Mucosa of rectum (tissue), 2 donors: Measurements from ENCODE around the gene MAPT.
A peak's percentile ranks its signal among the peaks of the same experiment; 100 is the strongest.
"Not testable (repeated sequence)": the region's sequence is repeated elsewhere in the genome, so short reads cannot be mapped to it uniquely, and the experiment has no call there.

Experiments
- H3K27ac ChIP-seq, 2 donors: one replicate each; pipeline ENCODE4 v1.7.0; 2013; ENCODE audit warnings: inconsistent platforms in 2 of 2, low read depth in 2 of 2, low read length in 2 of 2
- H3K27me3 ChIP-seq, 2 donors: one replicate each; pipeline ENCODE4 v1.7.0; 2013; ENCODE audit warnings: low read length in 2 of 2; ENCODE audit not compliant: control insufficient read depth in 2 of 2, insufficient read depth in 2 of 2
- H3K36me3 ChIP-seq, 2 donors: one replicate each; pipeline ENCODE4 v1.7.0; 2013; ENCODE audit warnings: low read length in 2 of 2; ENCODE audit not compliant: control insufficient read depth in 2 of 2, insufficient read depth in 2 of 2
- H3K4me1 ChIP-seq, 2 donors: one replicate each; pipeline ENCODE4 v1.7.0; 2013; ENCODE audit warnings: low read length in 2 of 2, mild to moderate bottlenecking in 1 of 2; ENCODE audit not compliant: control insufficient read depth in 2 of 2, insufficient read depth in 2 of 2
- H3K4me3 ChIP-seq, 2 donors: one replicate each; pipeline ENCODE4 v1.7.0; 2013; ENCODE audit warnings: low read length in 2 of 2
- H3K9ac ChIP-seq, 2 donors: one replicate each; pipeline ENCODE4 v1.7.0; 2013; ENCODE audit warnings: low read length in 2 of 2, low read depth in 1 of 2, mild to moderate bottlenecking in 1 of 2
- H3K9me3 ChIP-seq, 2 donors: one replicate each; pipeline ENCODE4 v1.7.0; 2013; ENCODE audit warnings: low read length in 2 of 2; ENCODE audit not compliant: control insufficient read depth in 2 of 2
- donor health status: healthy.
- donor health status: Normal muscosa, but diverticular disease.

Gene MAPT

DNA sequence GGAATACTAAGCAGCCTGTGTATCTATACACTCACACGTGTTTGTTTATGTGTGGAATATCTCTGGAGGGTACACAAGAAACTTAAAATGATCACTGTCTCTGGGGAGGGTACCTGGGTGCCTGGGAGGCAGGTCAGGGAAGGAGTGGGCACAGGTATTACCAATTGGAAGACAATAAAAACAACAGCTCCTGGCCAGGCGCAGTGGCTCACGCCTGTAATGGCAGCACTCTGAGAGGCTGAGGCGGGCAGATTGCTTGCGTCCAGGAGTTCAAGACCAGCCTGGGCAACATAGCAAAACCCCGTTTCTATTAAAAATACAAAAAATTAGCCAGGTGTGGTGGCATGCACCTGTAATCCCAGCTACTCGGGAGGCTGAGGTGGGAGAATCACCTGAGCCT is 129.0 kb downstream of the MAPT start:
- H3K27me3 ChIP-seq, H3K9ac ChIP-seq, H3K9me3 ChIP-seq, H3K4me1 ChIP-seq, H3K4me3 ChIP-seq, H3K27ac ChIP-seq: not testable (repeated sequence)
- peaks cover 15 to 19% of the 10 kb centered on the region in 2 donors for H3K36me3 ChIP-seq

- Histone ChIP-seq H3K27me3 (no peaks in the 10 kb centered on the region), H3K4me1 (peaks cover 0 to 2% of the 10 kb centered on the region in 2 donors), H3K4me3 (no peak overlapping the region), H3K9ac (no peak overlapping the region), H3K36me3 (peaks cover 17 to 24% of the 10 kb centered on the region in 2 donors), H3K27ac (no peak overlapping the region), H3K9me3 (no peaks in the 10 kb centered on the region)
These were observed 129.5 kb downstream of the MAPT start for GRCh38 chr17:46023783-46024388.

DNA sequence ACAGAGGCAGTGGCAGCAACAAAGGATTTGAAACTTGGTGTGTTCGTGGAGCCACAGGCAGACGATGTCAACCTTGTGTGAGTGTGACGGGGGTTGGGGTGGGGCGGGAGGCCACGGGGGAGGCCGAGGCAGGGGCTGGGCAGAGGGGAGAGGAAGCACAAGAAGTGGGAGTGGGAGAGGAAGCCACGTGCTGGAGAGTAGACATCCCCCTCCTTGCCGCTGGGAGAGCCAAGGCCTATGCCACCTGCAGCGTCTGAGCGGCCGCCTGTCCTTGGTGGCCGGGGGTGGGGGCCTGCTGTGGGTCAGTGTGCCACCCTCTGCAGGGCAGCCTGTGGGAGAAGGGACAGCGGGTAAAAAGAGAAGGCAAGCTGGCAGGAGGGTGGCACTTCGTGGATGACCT is 130.2 kb downstream of the MAPT start:
- H3K4me1 ChIP-seq = peaks cover 0 to 2% of the 10 kb centered on the region in 2 donors
- no peak overlapping the region for H3K4me3 ChIP-seq
- peaks cover 17 to 31% of the 10 kb centered on the region in 2 donors for H3K36me3 ChIP-seq
- H3K9ac ChIP-seq = no peak overlapping the region
- H3K27ac ChIP-seq = no peak overlapping the region
- H3K27me3 ChIP-seq = no peaks in the 10 kb centered on the region
- no peaks in the 10 kb centered on the region for H3K9me3 ChIP-seq

GRCh38 chr17:46025060-46025459 is 130.7 kb downstream of the MAPT start:
- Histone ChIP-seq H3K36me3 (peaks cover 17 to 34% of the 10 kb centered on the region in 2 donors), H3K4me3 (no peak overlapping the region), H3K27ac (peak overlapping the region in 1 of 2 donors; percentile 59), H3K4me1 (peaks cover 0 to 2% of the 10 kb centered on the region in 2 donors), H3K9me3 (no peaks in the 10 kb centered on the region), H3K9ac (no peak overlapping the region), H3K27me3 (no peaks in the 10 kb centered on the region)

DNA sequence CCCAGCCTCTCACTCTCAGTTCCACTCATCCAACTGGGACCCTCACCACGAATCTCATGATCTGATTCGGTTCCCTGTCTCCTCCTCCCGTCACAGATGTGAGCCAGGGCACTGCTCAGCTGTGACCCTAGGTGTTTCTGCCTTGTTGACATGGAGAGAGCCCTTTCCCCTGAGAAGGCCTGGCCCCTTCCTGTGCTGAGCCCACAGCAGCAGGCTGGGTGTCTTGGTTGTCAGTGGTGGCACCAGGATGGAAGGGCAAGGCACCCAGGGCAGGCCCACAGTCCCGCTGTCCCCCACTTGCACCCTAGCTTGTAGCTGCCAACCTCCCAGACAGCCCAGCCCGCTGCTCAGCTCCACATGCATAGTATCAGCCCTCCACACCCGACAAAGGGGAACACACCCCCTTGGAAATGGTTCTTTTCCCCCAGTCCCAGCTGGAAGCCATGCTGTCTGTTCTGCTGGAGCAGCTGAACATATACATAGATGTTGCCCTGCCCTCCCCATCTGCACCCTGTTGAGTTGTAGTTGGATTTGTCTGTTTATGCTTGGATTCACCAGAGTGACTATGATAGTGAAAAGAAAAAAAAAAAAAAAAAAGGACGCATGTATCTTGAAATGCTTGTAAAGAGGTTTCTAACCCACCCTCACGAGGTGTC is 131.3 kb downstream of the MAPT start:
- H3K36me3 ChIP-seq = peaks cover 21 to 38% of the 10 kb centered on the region in 2 donors
- no peaks in the 10 kb centered on the region for H3K27me3 ChIP-seq
- H3K4me1 ChIP-seq = peaks cover 0 to 2% of the 10 kb centered on the region in 2 donors
- H3K9me3 ChIP-seq = no peaks in the 10 kb centered on the region
- H3K27ac ChIP-seq = peak overlapping the region; percentile 58 to 59
- no peak overlapping the region for H3K9ac ChIP-seq
- H3K4me3 ChIP-seq = no peak overlapping the region

DNA sequence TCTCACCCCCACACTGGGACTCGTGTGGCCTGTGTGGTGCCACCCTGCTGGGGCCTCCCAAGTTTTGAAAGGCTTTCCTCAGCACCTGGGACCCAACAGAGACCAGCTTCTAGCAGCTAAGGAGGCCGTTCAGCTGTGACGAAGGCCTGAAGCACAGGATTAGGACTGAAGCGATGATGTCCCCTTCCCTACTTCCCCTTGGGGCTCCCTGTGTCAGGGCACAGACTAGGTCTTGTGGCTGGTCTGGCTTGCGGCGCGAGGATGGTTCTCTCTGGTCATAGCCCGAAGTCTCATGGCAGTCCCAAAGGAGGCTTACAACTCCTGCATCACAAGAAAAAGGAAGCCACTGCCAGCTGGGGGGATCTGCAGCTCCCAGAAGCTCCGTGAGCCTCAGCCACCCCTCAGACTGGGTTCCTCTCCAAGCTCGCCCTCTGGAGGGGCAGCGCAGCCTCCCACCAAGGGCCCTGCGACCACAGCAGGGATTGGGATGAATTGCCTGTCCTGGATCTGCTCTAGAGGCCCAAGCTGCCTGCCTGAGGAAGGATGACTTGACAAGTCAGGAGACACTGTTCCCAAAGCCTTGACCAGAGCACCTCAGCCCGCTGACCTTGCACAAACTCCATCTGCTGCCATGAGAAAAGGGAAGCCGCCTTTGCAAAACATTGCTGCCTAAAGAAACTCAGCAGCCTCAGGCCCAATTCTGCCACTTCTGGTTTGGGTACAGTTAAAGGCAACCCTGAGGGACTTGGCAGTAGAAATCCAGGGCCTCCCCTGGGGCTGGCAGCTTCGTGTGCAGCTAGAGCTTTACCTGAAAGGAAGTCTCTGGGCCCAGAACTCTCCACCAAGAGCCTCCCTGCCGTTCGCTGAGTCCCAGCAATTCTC is 132.1 kb downstream of the MAPT start:
- H3K27ac ChIP-seq = peak overlapping the region; percentile 58 to 59
- no peaks in the 10 kb centered on the region for H3K9me3 ChIP-seq
- H3K9ac ChIP-seq = no peak overlapping the region
- H3K27me3 ChIP-seq = no peaks in the 10 kb centered on the region
- peaks cover 0 to 2% of the 10 kb centered on the region in 2 donors for H3K4me1 ChIP-seq
- no peak overlapping the region for H3K4me3 ChIP-seq
- peaks cover 29 to 46% of the 10 kb centered on the region in 2 donors for H3K36me3 ChIP-seq

- Histone ChIP-seq H3K4me3 (no peak overlapping the region), H3K9me3 (no peaks in the 10 kb centered on the region), H3K27ac (peak overlapping the region; percentile 6 to 38), H3K27me3 (no peaks in the 10 kb centered on the region), H3K36me3 (peaks cover 36 to 55% of the 10 kb centered on the region in 2 donors), H3K9ac (no peak overlapping the region), H3K4me1 (peaks cover 0 to 2% of the 10 kb centered on the region in 2 donors)
These were observed 133.0 kb downstream of the MAPT start for GRCh38 chr17:46027048-46027975.

DNA sequence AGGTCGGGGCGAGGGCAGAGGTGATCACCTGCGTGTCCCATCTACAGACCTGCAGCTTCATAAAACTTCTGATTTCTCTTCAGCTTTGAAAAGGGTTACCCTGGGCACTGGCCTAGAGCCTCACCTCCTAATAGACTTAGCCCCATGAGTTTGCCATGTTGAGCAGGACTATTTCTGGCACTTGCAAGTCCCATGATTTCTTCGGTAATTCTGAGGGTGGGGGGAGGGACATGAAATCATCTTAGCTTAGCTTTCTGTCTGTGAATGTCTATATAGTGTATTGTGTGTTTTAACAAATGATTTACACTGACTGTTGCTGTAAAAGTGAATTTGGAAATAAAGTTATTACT is 133.6 kb downstream of the MAPT start:
- peaks cover 40 to 62% of the 10 kb centered on the region in 2 donors for H3K36me3 ChIP-seq
- peaks cover 0 to 2% of the 10 kb centered on the region in 2 donors for H3K4me1 ChIP-seq
- no peak overlapping the region for H3K4me3 ChIP-seq
- no peaks in the 10 kb centered on the region for H3K9me3 ChIP-seq
- no peaks in the 10 kb centered on the region for H3K27me3 ChIP-seq
- H3K9ac ChIP-seq = no peak overlapping the region
- no peak overlapping the region for H3K27ac ChIP-seq

- Histone ChIP-seq H3K4me1 (peaks cover 0 to 2% of the 10 kb centered on the region in 2 donors), H3K9ac (no peak overlapping the region), H3K27ac (no peak overlapping the region)
These were observed 134.0 kb downstream of the MAPT start for GRCh38 chr17:46028374-46028773.

More at GRCh38 chr17:46028374-46028773, 134.0 kb downstream of the MAPT start:
- Histone ChIP-seq H3K36me3 (peaks cover 43 to 66% of the 10 kb centered on the region in 2 donors), H3K27me3 (no peaks in the 10 kb centered on the region), H3K4me3 (no peak overlapping the region), H3K9me3 (no peaks in the 10 kb centered on the region)
